Neural cell (in vitro differentiated cells): ENCODE data around the gene A2M. TPM values are rescaled to one million over a fixed set of nuclear protein-coding genes. Genes with fewer than 3 reads are reported as not detected.

Source experiments
- H2AFZ ChIP-seq: fragments of 200-600, 300-800 bp; sonication (generic), shearing (Covaris generic); 2 replicates; pipeline ENCODE4 v1.6.0; 2014; ENCODE audit warnings: low read depth, mild to moderate bottlenecking, antibody characterized with exemption, low read length, moderate library complexity
- H3F3A ChIP-seq: fragments of 200-600 bp; shearing (Covaris generic); 2 replicates; pipeline ENCODE4 v1.6.1; 2016; ENCODE audit warnings: mild to moderate bottlenecking, moderate library complexity, mixed read lengths, antibody characterized with exemption, low read length; ENCODE audit not compliant: insufficient read depth, poor library complexity, severe bottlenecking
- H3K27ac ChIP-seq: fragments of 200-600, 300-800 bp; sonication (generic), shearing (Covaris generic); 2 replicates; pipeline ENCODE4 v1.5.1; 2014; ENCODE audit warnings: mild to moderate bottlenecking, low read length, moderate library complexity
- H3K27me3 ChIP-seq: fragments of 300-800, 200-600 bp; sonication (generic), shearing (Covaris generic); 2 replicates; pipeline ENCODE4 v1.6.0; 2014; ENCODE audit warnings: mild to moderate bottlenecking, low read depth, low read length, moderate library complexity; ENCODE audit not compliant: insufficient read depth
- H3K36me3 ChIP-seq: fragments of 300-800, 200-600 bp; sonication (generic), shearing (Covaris generic); 2 replicates; pipeline ENCODE4 v1.5.1; 2014; ENCODE audit warnings: mild to moderate bottlenecking, antibody characterized with exemption, low read length, moderate library complexity; ENCODE audit not compliant: insufficient read depth
- H3K4me2 ChIP-seq: fragments of 300-800, 200-600 bp; sonication (generic), shearing (Covaris generic); 2 replicates; pipeline ENCODE4 v1.6.0; 2014; ENCODE audit warnings: mild to moderate bottlenecking, low read length
- H3K4me3 ChIP-seq: fragments of 300-800, 200-600 bp; sonication (generic), shearing (Covaris generic); 2 replicates; pipeline ENCODE4 v1.5.1; 2014; ENCODE audit warnings: mild to moderate bottlenecking, low read length, moderate library complexity
- H3K79me2 ChIP-seq: fragments of 200-600 bp; shearing (Covaris generic); replicated peaks from 2 replicates; pipeline ENCODE4 v1.6.0; 2014; ENCODE audit warnings: mild to moderate bottlenecking, low read length, moderate library complexity; ENCODE audit not compliant: insufficient read depth
- H3K9ac ChIP-seq: fragments of 300-800, 200-600 bp; sonication (generic), shearing (Covaris generic); 2 replicates; pipeline ENCODE4 v1.6.1; 2016; ENCODE audit warnings: mild to moderate bottlenecking, low read length, mixed read lengths
- H3K9me2 ChIP-seq: fragments of 200-600 bp; shearing (Covaris generic); 2 replicates; pipeline ENCODE4 v1.6.1; 2016; ENCODE audit warnings: mild to moderate bottlenecking, low read length, mixed read lengths; ENCODE audit not compliant: insufficient read depth
- H3K9me3 ChIP-seq: fragments of 200-600, 300-800 bp; sonication (generic), shearing (Covaris generic); 2 replicates; pipeline ENCODE4 v1.6.1; 2016; ENCODE audit warnings: mild to moderate bottlenecking, mixed run types, low read length, moderate library complexity, mixed read lengths
- H4K20me1 ChIP-seq: fragments of 200-600 bp; shearing (Covaris generic); 2 replicates; pipeline ENCODE4 v1.6.1; 2016; ENCODE audit warnings: mild to moderate bottlenecking, mixed run types; ENCODE audit not compliant: insufficient read depth
- CTCF ChIP-seq: fragments of 450-650 bp; IDR thresholded peaks from 2 replicates; pipeline ENCODE4 v1.5.1; 2014; ENCODE audit warnings: antibody characterized with exemption, mild to moderate bottlenecking, moderate library complexity; ENCODE audit not compliant: poor library complexity, severe bottlenecking
- EP300 ChIP-seq: fragments of 450-650 bp; conservative IDR thresholded peaks from 2 replicates; pipeline ENCODE4 v1.6.1; 2014; ENCODE audit warnings: antibody characterized with exemption, mild to moderate bottlenecking, moderate library complexity; ENCODE audit not compliant: poor library complexity, severe bottlenecking
- EZH2 ChIP-seq: fragments of 200-600, 300-800 bp; shearing (Covaris generic), sonication (generic); IDR thresholded peaks from 2 replicates; pipeline ENCODE4 v1.6.1; 2014; ENCODE audit warnings: antibody characterized with exemption, low read length, borderline replicate concordance, mild to moderate bottlenecking; ENCODE audit not compliant: insufficient read depth, poor library complexity, severe bottlenecking
- MXI1 ChIP-seq: fragments of 450-650 bp; conservative IDR thresholded peaks from 2 replicates; pipeline ENCODE4 v1.6.1; 2014; ENCODE audit warnings: antibody characterized with exemption, mild to moderate bottlenecking; ENCODE audit not compliant: poor library complexity, severe bottlenecking
- POLR2AphosphoS5 ChIP-seq: IDR thresholded peaks from 2 replicates; pipeline ENCODE4 v1.6.1; 2012
- RAD21 ChIP-seq: fragments of 450-650 bp; conservative IDR thresholded peaks from 2 replicates; pipeline ENCODE4 v1.6.1; 2014; ENCODE audit warnings: antibody characterized with exemption, mild to moderate bottlenecking, moderate library complexity
- REST ChIP-seq: IDR thresholded peaks from 2 replicates; pipeline ENCODE4 v1.6.1; 2012; ENCODE audit warnings: borderline replicate concordance
- SMC3 ChIP-seq: fragments of 450-650 bp; conservative IDR thresholded peaks from 2 replicates; pipeline ENCODE4 v1.6.1; 2014; ENCODE audit warnings: antibody characterized with exemption, mild to moderate bottlenecking, moderate library complexity; ENCODE audit not compliant: poor library complexity
- TAF1 ChIP-seq: IDR thresholded peaks from 2 replicates; pipeline ENCODE4 v1.6.1; 2012; ENCODE audit warnings: low read depth
- polyA plus RNA-seq: library from polyadenylated mRNA; depleted of rRNA; stranded (reverse); fragments of >200 nt; gene quantifications from 2 replicates; pipeline ENCODE4 v1.2.3, GENCODE V29; 2014

Gene A2M
- polyA plus RNA-seq, 1 donor from 2014 or later: 0.09 TPM

GRCh38 chr12:9112076-9112853, 3.5 kb downstream of the A2M start:
- H3K4me2 ChIP-seq: no peak overlapping the region
- no peak overlapping the region for H2AFZ ChIP-seq
- no peaks in the 10 kb centered on the region for H3K36me3 ChIP-seq
- TF ChIP-seq CTCF (no peak), POLR2AphosphoS5 (no peak), RAD21 (no peak), SMC3 (no peak), EP300 (no peak), TAF1 (no peak), REST (no peak), EZH2 (no peak), MXI1 (no peak)
- H3K4me3 ChIP-seq: no peak overlapping the region
- no peak overlapping the region for H3K27ac ChIP-seq
- H4K20me1 ChIP-seq: no peaks in the 10 kb centered on the region
- H3K27me3 ChIP-seq: no peaks in the 10 kb centered on the region
- H3K79me2 ChIP-seq: no peaks in the 10 kb centered on the region
- H3K9me2 ChIP-seq: no peaks in the 10 kb centered on the region
- H3K9me3 ChIP-seq: no peaks in the 10 kb centered on the region
- H3F3A ChIP-seq: no peaks in the 10 kb centered on the region
- no peak overlapping the region for H3K9ac ChIP-seq

GRCh38 chr12:9111525-9111924, 4.2 kb downstream of the A2M start:
- no peak for TF ChIP-seq MXI1
- TF ChIP-seq EZH2: no peak
- TF ChIP-seq REST: no peak
- TF ChIP-seq CTCF: no peak
- TF ChIP-seq POLR2AphosphoS5: no peak
- no peak for TF ChIP-seq TAF1
- TF ChIP-seq RAD21: no peak
- TF ChIP-seq EP300: no peak
- TF ChIP-seq SMC3: no peak
- H2AFZ ChIP-seq: no peak overlapping the region

More at GRCh38 chr12:9111525-9111924, 4.2 kb downstream of the A2M start:
- Histone ChIP-seq H3K79me2 (no peaks in the 10 kb centered on the region), H3K9ac (no peak overlapping the region), H3K27me3 (no peaks in the 10 kb centered on the region), H4K20me1 (no peaks in the 10 kb centered on the region), H3K27ac (no peak overlapping the region), H3K4me3 (no peak overlapping the region), H3K4me2 (no peak overlapping the region), H3F3A (no peaks in the 10 kb centered on the region), H3K9me3 (no peaks in the 10 kb centered on the region), H3K36me3 (no peaks in the 10 kb centered on the region), H3K9me2 (no peaks in the 10 kb centered on the region)
